Measurements from ENCODE around the gene TPM3. TPM values are rescaled to one million over a fixed set of nuclear protein-coding genes. Genes with fewer than 3 reads are reported as not detected.

The TPM3 gene
- total RNA-seq, 1 donor from 2014 or later = 390 TPM

Other genes with a start within 250 kb of the TPM3 start
- gene DENND4B, start 245.4 kb downstream of the TPM3 start, total RNA-seq = 6.7 and 13.9 TPM in 2 replicates
- gene CRTC2, start 233.5 kb downstream of the TPM3 start, total RNA-seq = 2.3 and 3.3 TPM in 2 replicates
- 86.8 and 136 TPM in 2 replicates for gene SLC39A1, start 228.6 kb downstream of the TPM3 start, total RNA-seq
- gene CREB3L4, start 224.2 kb downstream of the TPM3 start, total RNA-seq = 6.8 and 8.7 TPM in 2 replicates
- 78.3 and 109 TPM in 2 replicates for gene JTB, start 214.4 kb downstream of the TPM3 start, total RNA-seq
- 35.4 and 61.8 TPM in 2 replicates for gene RAB13, start 205.8 kb downstream of the TPM3 start, total RNA-seq
- 1,374 and 1,459 TPM in 2 replicates for gene RPS27, start 201.3 kb downstream of the TPM3 start, total RNA-seq
- under 0.01 TPM in 2 replicates for gene NUP210L, start 37.0 kb downstream of the TPM3 start, total RNA-seq
- not detected in 2 replicates for gene CFAP141, start 14.2 kb upstream of the TPM3 start, total RNA-seq
- 34.9 and 49.2 TPM in 2 replicates for gene UBAP2L, start 28.9 kb upstream of the TPM3 start, total RNA-seq
- 80.2 and 83.7 TPM in 2 replicates for gene HAX1, start 80.5 kb upstream of the TPM3 start, total RNA-seq
- not detected in 2 replicates for gene AQP10, start 129.0 kb upstream of the TPM3 start, total RNA-seq
- gene ATP8B2, start 133.4 kb upstream of the TPM3 start, total RNA-seq = 44.6 and 53.3 TPM in 2 replicates
- 11.3 and 12.7 TPM in 2 replicates for gene IL6R, start 213.2 kb upstream of the TPM3 start, total RNA-seq

Data from dermis microvascular lymphatic vessel endothelial cell (primary cell).